Skin epidermis (tissue), 12 donors: ENCODE results near the gene RHBDL3.
"Not testable (repeated sequence)": the region's sequence is repeated elsewhere in the genome, so short reads cannot be mapped to it uniquely, and the experiment has no call there.

Experiments used
- H3K27ac ChIP-seq, 21 experiments: fragments of 200-600 bp; sonication (generic) in 11 of 21; one replicate each; pipeline ENCODE4 v1.5.0; 2020; ENCODE audit warnings: mild to moderate bottlenecking in 3 of 21, inconsistent platforms in 2 of 21, moderate library complexity in 2 of 21
- H3K4me3 ChIP-seq, 7 experiments: fragments of 200-600 bp; sonication (generic) in 2 of 7; one replicate each; pipeline ENCODE4 v1.5.0; 2020; ENCODE audit warnings: inconsistent platforms in 2 of 7, mild to moderate bottlenecking in 2 of 7, moderate library complexity in 1 of 7

The RHBDL3 gene, protein sequence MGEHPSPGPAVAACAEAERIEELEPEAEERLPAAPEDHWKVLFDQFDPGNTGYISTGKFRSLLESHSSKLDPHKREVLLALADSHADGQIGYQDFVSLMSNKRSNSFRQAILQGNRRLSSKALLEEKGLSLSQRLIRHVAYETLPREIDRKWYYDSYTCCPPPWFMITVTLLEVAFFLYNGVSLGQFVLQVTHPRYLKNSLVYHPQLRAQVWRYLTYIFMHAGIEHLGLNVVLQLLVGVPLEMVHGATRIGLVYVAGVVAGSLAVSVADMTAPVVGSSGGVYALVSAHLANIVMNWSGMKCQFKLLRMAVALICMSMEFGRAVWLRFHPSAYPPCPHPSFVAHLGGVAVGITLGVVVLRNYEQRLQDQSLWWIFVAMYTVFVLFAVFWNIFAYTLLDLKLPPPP

DNA sequence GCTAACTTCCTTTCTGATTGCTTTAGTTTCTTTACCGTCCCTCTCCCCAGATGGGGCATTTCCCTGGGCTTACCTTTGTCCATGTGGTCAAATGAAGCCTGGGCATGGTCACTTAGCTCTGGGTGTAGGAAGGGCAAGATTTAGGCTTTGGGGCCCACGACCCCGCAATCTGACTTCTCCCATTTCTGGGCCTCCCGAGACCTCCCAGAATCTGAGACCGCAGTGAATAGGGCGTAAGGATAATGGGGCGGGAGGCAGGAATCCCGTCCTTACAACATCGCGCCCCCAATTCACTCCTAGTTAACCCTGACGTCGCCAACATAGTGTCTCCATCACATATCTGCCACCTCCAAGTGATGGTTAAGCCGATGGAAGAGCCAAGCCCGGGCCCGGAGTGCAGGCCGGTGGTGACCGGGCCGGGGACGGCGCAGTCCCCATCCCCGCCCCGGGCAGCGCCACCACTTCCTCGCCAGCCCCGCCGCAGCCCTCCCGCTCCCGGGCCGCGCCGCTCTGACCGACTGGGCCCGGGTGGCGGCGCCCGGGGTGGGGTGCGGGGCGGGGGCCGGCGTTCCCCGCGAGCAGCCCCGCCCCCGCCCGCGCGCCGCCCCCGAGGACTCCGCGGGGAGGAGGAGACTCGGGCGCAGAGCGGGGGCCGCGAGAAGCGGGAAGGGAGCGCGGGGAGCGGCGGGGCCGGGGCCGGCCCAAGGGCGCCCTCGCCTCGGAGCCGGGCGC is at the start of gene RHBDL3:
Gene RHBDL3, plus strand, starts transcription at position 641 of the 732 bp plus-strand sequence. CDS start 358 bp downstream, outside the sequence.
- Histone ChIP-seq H3K4me3 (peak within 1 kb of the TSS; percentile 38 to 59 (median 54)), H3K27ac (peak within 1 kb of the TSS in 2 of 21 experiments; percentile 51 to 58)

DNA sequence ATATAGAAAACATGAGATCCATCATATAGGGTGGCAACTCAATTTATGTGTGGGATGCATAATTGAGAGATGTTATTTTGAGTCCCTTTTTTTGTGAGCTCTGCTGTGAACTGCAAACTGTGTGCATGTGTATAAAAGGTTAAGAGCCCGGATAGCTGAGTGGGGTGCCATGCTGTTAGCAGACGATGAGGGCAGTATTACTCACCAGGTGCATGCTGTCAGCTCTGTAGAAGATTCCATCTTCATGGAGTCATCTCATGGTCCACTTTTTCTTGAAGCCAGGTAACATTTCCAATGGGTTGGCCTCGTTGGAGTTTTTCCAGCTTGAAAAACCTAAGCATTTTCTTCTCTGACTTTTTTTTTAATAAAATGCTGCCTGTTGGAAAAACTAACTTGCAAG is 43.0 kb upstream of the RHBDL3 start:
- no peak overlapping the region for H3K27ac ChIP-seq
- no peak overlapping the region for H3K4me3 ChIP-seq

DNA sequence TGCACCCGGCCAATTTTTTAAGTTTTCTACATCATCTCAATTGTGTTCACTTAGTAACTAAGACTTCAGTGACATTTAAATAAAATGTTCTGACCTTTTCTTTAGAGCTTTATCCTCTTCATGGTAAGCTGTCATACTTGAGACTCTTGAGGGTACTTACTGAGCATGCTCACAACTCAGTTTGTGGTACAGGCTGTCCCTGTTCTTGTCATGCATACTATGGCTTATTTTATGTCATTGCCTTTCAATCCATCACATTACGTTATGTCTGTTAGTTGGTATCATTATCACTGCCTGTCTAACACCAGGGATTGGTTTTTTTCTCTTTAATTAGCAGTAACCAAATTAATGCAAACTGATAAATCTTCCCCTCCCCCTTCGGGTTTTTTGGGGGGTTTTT is 41.9 kb upstream of the RHBDL3 start:
- Histone ChIP-seq H3K4me3 (no peak overlapping the region), H3K27ac (no peak overlapping the region)

DNA sequence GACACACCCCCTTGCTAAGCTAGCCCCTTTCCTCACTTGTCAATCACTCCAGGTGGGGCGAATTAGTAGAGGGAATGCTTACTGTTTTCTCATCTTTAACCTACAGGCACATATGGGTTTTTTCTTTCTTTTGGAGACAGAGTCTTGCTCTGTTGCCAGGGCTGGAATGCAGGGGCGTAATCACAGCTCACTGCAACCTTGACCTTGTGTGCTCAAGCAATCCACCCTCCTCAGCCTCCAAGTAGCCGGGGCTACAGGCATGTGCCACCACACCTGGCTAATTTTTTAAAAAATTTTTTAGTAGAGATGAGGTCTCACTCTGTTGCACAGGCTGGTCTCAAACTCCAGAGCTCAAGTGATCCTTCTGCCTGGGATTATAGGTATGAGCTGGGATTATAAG is 38.7 kb upstream of the RHBDL3 start:
- no peak overlapping the region for H3K27ac ChIP-seq
- no peak overlapping the region for H3K4me3 ChIP-seq

DNA sequence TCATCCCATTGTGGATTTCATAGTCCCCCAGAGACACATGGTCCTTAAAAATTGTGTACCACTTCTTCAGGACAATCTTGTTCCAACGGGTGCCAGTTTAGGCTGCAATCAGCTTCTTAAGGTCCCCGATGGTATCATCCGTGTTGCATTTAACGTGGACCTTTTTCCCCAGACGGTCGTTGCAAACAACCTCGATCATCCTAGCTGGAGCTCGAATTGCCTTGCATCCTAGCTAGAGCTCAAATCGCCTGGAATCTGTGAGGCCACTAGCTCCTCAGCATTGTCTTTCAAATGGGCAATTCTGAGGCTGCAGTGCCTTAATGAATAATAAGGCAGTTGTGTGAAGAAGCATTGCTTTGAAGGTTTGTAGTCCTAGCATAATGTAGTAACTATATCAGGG is 37.7 kb upstream of the RHBDL3 start:
- no peak overlapping the region for H3K27ac ChIP-seq
- H3K4me3 ChIP-seq: no peak overlapping the region

DNA sequence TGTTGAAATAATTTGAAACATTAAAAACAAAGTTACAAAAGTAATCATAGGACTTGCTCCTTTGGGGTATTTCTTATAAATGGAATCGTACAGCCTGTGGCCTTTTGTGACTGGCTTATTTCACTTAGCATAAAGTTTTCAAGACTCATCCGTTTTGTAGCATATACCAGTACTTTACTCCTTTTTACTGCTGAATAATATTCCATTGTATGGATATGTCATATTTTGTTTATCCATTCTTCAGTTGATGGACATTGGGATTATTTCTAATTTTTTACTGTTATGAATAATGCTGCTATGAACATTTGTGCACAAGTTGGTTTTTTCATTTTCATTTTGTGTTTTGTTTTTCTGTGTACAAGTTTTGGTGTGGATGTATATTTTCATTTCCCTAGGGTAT is 30.0 kb upstream of the RHBDL3 start:
- Histone ChIP-seq H3K27ac (no peak overlapping the region), H3K4me3 (no peak overlapping the region)

DNA sequence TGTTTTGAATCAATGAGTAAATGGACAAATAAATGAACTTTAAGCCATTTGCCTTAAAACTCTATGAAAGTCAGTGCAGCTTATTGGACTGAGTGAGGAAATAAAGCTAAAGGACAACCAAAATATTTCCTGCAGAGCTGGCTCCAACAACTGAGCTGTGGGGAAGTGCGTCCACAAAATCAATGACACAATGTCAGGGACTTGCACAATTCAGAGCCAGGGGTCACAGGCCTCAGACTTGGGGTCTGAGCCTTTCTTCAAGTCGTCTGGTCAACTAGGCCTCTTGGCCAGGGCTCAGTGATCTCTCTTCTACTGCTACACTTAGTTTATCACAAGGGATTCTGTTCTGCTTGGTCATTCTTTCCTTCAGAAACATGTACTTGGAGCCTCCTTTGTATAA is 26.2 kb upstream of the RHBDL3 start:
- Histone ChIP-seq H3K4me3 (no peak overlapping the region), H3K27ac (no peak overlapping the region)

DNA sequence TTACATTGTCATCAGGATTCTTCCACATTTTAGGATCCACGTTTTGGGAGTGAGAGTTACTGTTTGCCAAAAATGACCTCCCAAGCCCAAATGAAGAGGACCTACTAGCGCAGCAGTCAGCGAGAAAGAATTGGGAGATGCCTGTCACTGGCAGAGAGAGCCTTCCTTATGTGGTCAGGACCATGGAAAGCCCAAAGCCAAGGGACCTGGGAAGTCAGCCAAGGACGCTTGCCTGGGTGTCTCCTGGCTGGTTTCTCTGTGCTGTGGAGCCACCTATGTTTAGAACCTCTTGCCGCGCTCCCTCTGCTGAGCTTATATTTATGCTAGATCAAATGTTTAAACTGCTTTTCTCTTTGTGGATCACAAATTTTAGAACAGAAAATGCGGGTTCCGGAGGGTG is 24.9 kb upstream of the RHBDL3 start:
- Histone ChIP-seq H3K4me3 (no peak overlapping the region), H3K27ac (no peak overlapping the region)

DNA sequence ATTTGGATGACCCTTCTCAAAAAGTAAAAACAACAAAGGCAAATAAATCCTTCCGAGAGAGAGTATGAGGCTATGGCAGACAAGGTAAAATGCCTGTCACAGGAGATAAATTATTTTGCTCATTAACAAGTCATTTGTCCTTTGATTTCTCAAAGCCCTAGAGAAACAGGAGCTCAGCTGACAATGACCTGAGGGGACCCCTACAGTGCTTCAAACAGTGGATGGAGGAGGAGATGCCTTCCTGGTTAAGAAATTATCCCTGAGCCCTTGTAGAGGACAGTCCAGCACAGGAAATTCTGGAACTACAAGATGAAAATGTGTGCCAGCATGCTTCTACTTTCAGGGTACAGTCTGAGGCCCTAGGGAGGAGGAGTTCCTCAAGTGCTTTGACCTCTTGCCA is 24.0 kb upstream of the RHBDL3 start:
- Histone ChIP-seq H3K27ac (no peak overlapping the region), H3K4me3 (no peak overlapping the region)

DNA sequence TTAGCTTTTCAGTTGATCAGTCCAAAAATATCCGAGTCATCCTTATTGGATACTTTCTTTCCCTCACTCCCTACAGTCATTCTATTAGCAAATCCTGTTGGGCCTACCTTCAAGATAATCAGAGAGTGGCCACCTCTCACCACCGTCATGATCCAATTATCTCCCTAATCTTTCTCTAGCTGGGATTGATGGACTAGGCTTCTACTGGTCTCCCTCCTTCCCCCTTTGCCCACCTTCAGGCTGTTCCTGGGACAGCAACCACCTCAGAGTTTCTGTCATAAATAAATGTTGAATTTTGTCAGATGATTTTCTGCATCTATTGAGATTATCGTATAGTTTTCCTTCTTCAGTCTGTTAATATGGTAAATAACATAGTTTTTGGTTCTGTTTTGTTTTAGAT is 16.2 kb upstream of the RHBDL3 start:
- no peak overlapping the region for H3K27ac ChIP-seq
- no peak overlapping the region for H3K4me3 ChIP-seq

DNA sequence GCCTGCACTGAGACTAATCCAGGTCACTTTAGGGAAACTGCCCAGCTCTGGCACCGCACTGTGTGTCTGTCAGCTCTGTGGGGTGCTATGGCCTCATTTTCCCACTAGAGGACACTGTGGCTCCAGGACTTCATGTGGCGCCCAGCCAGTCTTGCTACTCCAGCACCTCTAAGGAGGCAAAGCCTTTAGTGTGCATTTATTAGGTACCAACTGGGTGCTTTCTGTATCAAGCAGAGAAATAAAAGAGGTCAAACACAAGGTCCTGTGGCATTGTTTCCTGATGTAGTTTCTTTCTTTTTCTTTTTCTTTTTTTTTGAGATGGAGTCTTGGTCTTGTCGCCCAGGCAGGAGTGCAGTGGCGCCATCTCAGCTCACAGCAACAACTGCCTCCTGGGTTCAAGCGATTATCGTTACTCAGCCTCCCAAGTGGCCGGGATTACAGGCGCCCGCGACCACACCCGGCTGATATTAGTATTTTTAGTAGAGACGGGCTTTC is 12.5 kb upstream of the RHBDL3 start:
- Histone ChIP-seq H3K4me3 (no peak overlapping the region), H3K27ac (no peak overlapping the region)

DNA sequence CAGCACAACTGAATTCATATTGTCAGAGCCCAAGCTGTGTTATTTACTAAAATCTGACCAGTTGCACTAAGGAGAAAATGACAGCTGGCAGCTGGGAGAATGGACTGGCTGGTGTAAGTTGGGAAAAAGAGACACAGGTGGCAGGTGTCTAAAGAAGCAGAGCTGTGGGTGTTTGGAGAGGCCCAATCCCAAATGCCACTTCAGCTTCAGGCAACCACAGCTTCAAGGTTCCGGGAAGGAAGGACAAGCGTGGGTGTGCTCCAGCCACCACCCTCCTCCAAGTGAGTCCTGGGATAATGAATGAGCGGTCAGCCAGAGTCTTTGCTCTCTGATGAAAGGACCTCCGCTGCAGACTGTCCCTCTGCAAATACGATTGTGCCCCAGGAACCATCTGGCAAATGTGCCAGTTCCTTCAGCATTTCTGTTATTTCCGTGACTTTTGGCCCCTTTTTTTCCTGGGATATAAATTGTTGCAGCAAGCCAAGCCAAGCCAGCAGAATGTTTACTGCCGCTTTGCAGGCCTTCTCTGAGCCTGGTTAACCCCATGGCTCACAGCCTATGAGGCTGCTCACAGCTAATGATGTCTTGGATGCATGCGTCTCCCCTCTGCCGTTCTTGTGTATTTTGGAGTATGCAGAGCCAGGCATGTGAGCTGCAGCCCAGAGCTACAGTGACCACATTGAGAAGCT is 9.5 kb upstream of the RHBDL3 start:
- Histone ChIP-seq H3K27ac (no peak overlapping the region), H3K4me3 (no peak overlapping the region)

DNA sequence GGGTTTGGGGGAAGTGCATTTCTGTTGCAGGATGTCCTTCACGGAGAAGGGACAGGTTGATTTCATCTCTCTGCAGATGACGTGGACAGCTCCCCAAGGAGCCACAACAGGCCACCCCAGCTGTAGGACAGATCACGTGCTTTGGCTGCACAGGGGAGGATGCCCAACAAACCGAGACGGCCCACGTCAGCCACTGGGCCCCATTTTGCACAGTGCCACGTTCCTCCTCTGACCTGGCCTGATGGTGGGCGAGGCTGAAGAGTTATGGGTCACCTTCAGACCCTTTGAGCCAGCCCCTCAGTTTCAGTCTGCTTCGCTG is 9.0 kb upstream of the RHBDL3 start:
- H3K27ac ChIP-seq: no peak overlapping the region

DNA sequence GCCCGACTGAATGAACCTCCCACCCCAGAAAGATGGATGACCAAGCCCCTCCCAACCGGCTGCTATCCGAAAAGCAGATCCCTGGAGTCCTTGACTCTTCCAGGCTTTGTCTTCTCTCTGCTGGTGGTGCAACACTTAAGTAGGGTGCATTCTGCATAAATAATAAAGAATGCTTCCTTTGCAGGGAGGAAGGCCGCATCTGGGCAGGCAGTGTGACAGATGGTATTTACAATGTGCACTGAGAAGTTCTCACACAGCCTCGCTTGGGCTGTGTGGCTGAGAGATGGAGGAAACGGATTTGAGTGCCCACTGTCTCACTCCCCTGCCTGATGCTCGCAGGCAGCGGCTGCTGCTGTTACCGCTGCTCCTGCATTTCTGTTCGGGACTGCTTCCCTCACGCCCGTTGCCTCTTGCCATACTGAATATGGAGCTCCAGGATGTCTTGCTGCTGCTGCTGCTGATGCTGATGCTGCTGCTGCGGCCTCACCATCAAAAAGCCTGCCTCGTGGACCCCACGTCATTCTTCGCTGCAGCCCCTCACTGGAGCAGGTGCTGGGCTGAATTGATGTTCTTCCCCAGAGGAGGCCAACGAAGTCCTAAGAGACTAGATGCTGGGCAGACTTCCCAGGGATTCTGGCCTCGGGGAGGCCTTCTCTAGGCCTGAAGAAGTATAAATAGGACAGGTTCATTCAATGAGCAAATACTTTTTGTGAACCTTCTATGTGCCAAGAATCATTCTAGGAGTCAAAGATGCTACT is 7.1 kb upstream of the RHBDL3 start:
- Histone ChIP-seq H3K27ac (no peak overlapping the region), H3K4me3 (no peak overlapping the region)

More for the DNA sequence above, 9.0 kb upstream of the RHBDL3 start:
- H3K4me3 ChIP-seq: no peak overlapping the region

DNA sequence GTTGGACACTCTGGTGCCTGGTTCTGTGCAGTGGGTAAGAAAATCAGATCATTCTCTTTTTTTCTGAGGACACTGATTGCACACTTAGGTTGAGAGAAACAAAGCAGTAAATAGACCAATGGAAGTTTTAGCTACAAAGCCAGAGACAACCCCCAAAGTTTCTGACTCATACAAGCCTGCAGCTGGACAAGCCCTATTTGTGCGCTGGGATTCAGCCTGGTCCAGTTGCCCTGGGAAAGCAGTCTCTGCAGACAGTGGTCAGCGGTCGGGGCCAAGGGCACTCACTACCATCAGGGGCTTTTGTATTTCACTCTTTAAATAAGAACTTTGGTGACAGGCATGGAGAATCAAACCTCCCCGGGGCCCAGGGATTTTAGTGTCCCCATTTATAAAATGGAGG is 6.0 kb upstream of the RHBDL3 start:
- Histone ChIP-seq H3K4me3 (no peak overlapping the region), H3K27ac (no peak overlapping the region)

DNA sequence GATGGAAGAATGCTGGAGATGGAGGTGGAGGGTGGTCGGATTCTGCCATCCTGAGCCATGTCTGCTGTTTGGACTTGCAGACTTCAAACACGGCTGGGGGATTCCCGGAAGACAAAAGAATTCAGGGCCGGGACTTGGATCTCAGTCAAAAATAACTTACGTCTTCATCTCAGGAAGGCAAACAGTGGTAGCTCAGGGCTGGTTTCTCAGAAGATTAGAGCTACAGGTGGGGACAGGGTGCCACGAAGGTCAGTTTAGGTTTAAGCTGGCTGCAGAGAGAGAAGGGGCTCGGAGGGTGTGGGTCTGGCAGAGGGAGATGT is 4.3 kb upstream of the RHBDL3 start:
- Histone ChIP-seq H3K4me3 (no peak overlapping the region), H3K27ac (peak overlapping the region in 1 of 21 experiments; percentile 21)

DNA sequence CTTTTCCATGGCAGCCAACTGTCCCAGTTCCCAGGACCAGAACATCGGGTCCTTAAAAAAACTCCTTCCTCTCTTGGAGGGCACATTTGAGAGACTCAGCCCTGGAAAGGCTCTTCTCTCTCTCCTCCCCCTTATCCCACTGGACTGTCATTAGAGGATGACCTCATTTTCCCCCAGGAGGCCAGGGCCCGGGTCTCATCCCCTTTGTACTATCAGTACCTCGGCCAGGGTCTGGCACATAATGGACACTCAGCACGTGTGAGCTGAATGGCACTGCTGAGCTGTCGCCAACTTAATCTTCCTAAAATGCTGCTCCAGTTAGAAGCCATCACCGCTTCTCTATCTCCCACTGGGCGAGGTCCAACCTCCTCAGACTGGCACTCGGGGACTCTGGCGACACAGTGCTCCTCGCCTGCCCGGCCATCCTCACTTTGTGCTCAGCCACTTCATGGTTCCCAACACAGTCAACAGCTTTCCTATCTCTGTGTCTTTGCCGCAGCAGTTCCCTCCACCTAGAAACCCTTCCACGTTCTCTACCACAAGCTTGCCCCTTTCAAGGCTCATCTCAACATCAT is 3.6 kb upstream of the RHBDL3 start:
- H3K4me3 ChIP-seq: no peak overlapping the region
- H3K27ac ChIP-seq: peak overlapping the region in 1 of 21 experiments; percentile 21

DNA sequence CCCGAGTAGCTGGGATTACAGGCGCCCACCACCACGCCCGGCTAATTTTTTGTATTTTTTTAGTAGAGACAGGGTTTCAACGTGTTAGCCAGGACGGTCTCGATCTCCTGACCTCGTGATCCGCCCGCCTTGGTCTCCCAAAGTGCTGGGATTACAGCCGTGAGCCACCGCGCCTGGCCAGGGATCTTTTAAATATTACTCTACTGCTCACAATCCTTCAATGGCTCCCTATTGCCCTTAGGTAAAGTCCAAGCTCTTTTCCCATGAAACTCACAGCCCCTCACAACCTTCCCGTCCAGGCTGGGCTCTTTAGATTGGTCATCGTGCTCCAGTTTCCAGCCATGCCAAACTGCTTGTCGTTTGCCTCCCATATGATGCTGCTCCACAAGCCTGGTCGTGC is 2.1 kb upstream of the RHBDL3 start:
- H3K27ac ChIP-seq, H3K4me3 ChIP-seq: not testable (repeated sequence)

DNA sequence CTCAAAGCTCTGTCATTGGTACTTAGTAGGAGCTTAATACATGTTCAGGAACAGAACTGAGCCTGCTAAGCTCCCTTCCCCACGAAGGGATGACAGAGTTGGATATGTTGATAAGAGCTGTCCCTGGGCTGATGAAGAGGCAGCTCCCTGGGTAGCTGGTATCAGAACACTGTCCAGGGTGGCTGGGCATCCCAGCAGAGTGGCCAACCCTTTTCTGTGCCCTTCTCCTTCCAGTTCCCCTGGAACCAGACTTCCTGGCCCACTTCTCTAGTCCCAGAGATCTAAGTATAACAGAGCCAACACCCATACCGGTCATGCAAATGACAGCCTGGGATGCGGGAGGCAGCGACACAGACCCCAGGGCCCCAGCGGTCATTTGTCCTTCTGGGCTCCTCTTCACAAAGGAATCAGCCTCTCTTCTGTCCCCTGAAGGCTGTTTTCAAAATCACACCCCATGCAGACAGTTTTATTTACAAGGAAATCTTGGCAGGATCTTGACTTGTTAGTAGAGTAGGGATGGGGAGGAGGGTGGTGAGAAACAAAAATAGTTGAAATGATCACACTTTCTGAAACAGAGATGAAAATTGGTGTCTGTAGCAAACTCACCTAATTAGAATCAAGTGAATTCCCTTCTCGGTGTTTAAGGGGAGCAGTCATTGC is 1.4 kb upstream of the RHBDL3 start:
- no peak overlapping the region for H3K27ac ChIP-seq
- no peak overlapping the region for H3K4me3 ChIP-seq
